SK-N-SH treated with all-trans-retinoic acid at 6 μM for 48 hours (cell line): ENCODE data around the gene MID1.

Source experiments
- ATAC-seq: fragments of 200-7000 bp; cut with Tn5 transposase; 3 replicates; pipeline ENCODE4 v1.9.1; 2020; ENCODE audit warnings: mild to moderate bottlenecking, moderate library complexity
- ARNTL ChIP-seq: fragments of 450-650 bp; formaldehyde crosslinking; IDR thresholded peaks from 2 replicates; pipeline ENCODE4 v1.5.0; 2020; ENCODE audit warnings: low read depth, mild to moderate bottlenecking, moderate library complexity, borderline replicate concordance
- BACH2 ChIP-seq: fragments of 250-450 bp; sonication (Bioruptor Pico); IDR thresholded peaks from 2 replicates; pipeline ENCODE4 v1.9.0; 2021; ENCODE audit warnings: mild to moderate bottlenecking, borderline replicate concordance
- CREB5 ChIP-seq: fragments of 250-450 bp; sonication (Bioruptor Pico); IDR thresholded peaks from 2 replicates; pipeline ENCODE4 v1.5.1; 2020; ENCODE audit warnings: low read depth, mild to moderate bottlenecking, moderate library complexity
- CSDC2 ChIP-seq: fragments of 250-450 bp; sonication (Bioruptor Pico); IDR thresholded peaks from 2 replicates; pipeline ENCODE4 v1.5.0; 2020; ENCODE audit warnings: mild to moderate bottlenecking, moderate library complexity
- CSRNP3 ChIP-seq: fragments of 250-450 bp; sonication (Bioruptor Pico); IDR thresholded peaks from 2 replicates; pipeline ENCODE4 v1.5.1; 2021; ENCODE audit warnings: mild to moderate bottlenecking, moderate library complexity
- GLIS3 ChIP-seq: fragments of 250-450 bp; sonication (Bioruptor Pico); IDR thresholded peaks from 2 replicates; pipeline ENCODE4 v1.5.0; 2020; ENCODE audit warnings: mild to moderate bottlenecking, moderate library complexity
- ISL1 ChIP-seq: fragments of 250-450 bp; sonication (Bioruptor Pico); IDR thresholded peaks from 2 replicates; pipeline ENCODE4 v2.1.2; 2022; ENCODE audit warnings: mild to moderate bottlenecking, moderate library complexity
- OSR1 ChIP-seq: fragments of 250-450 bp; sonication (Bioruptor Pico); IDR thresholded peaks from 2 replicates; pipeline ENCODE4 v1.8.0; 2022; ENCODE audit warnings: moderate library complexity, mild to moderate bottlenecking, inconsistent platforms
- PATZ1 ChIP-seq: fragments of 250-450 bp; sonication (Bioruptor Pico); IDR thresholded peaks from 2 replicates; pipeline ENCODE4 v1.8.0; 2020; ENCODE audit warnings: mild to moderate bottlenecking, moderate library complexity, borderline replicate concordance
- POU6F1 ChIP-seq: fragments of 250-450 bp; sonication (Bioruptor Pico); IDR thresholded peaks from 2 replicates; pipeline ENCODE4 v1.8.0; 2021; ENCODE audit warnings: low read depth, mild to moderate bottlenecking, moderate library complexity, borderline replicate concordance
- PPARA ChIP-seq: fragments of 250-450 bp; sonication (Bioruptor Pico); IDR thresholded peaks from 2 replicates; pipeline ENCODE4 v1.5.0; 2020; ENCODE audit warnings: mild to moderate bottlenecking, borderline replicate concordance
- RARB ChIP-seq: fragments of 250-450 bp; sonication (Bioruptor Pico); IDR thresholded peaks from 2 replicates; pipeline ENCODE4 v1.8.0; 2021; ENCODE audit warnings: mild to moderate bottlenecking, moderate library complexity
- SNAI2 ChIP-seq: fragments of 250-450 bp; sonication (Bioruptor Pico); IDR thresholded peaks from 2 replicates; pipeline ENCODE4 v1.5.0; 2020; ENCODE audit warnings: mild to moderate bottlenecking, moderate library complexity
- TOX ChIP-seq: fragments of 250-450 bp; sonication (Bioruptor Pico); IDR thresholded peaks from 2 replicates; pipeline ENCODE4 v1.8.0; 2021; ENCODE audit warnings: mild to moderate bottlenecking, moderate library complexity, borderline replicate concordance
- TSHZ2 ChIP-seq: fragments of 250-450 bp; sonication (Bioruptor Pico); IDR thresholded peaks from 2 replicates; pipeline ENCODE4 v1.5.0; 2020; ENCODE audit warnings: mild to moderate bottlenecking, moderate library complexity
- ZC3H10 ChIP-seq: fragments of 250-450 bp; sonication (Bioruptor Pico); IDR thresholded peaks from 2 replicates; pipeline ENCODE4 v1.5.1; 2021; ENCODE audit warnings: mild to moderate bottlenecking, moderate library complexity
- ZFP3 ChIP-seq: fragments of 250-450 bp; sonication (Bioruptor Pico); IDR thresholded peaks from 2 replicates; pipeline ENCODE4 v1.5.0; 2020; ENCODE audit warnings: mild to moderate bottlenecking, moderate library complexity
- ZFP30 ChIP-seq: fragments of 450-650 bp; formaldehyde crosslinking; IDR thresholded peaks from 2 replicates; pipeline ENCODE4 v1.5.0; 2022; ENCODE audit warnings: mild to moderate bottlenecking, moderate library complexity
- ZNF565 ChIP-seq: fragments of 450-650 bp; formaldehyde crosslinking; conservative IDR thresholded peaks from 2 replicates; pipeline ENCODE4 v1.5.0; 2020; ENCODE audit warnings: low read depth, mild to moderate bottlenecking, moderate library complexity
- ZNF70 ChIP-seq: fragments of 450-650 bp; formaldehyde crosslinking; IDR thresholded peaks from 2 replicates; pipeline ENCODE4 v1.5.0; 2020; ENCODE audit warnings: mild to moderate bottlenecking, moderate library complexity
- ZNF8 ChIP-seq: fragments of 450-650 bp; formaldehyde crosslinking; IDR thresholded peaks from 2 replicates; pipeline ENCODE4 v1.5.0; 2020; ENCODE audit warnings: mild to moderate bottlenecking, moderate library complexity

The MID1 gene

GRCh38 chrX:10628906-10629305 is 8.5 kb upstream of the MID1 start:
- ATAC-seq: no peak

GRCh38 chrX:10622197-10622596 is 1.8 kb upstream of the MID1 start:
- no peak for ATAC-seq
- TF ChIP-seq SNAI2 (CRISPR knock-in tag) (no peak), OSR1 (no peak), TOX (CRISPR knock-in tag) (no peak), ZNF8 (CRISPR knock-in tag) (no peak), ZFP3 (no peak), POU6F1 (CRISPR knock-in tag) (no peak), ZC3H10 (CRISPR knock-in tag) (no peak), ZFP30 (CRISPR knock-in tag) (no peak), CSDC2 (CRISPR knock-in tag) (no peak), BACH2 (CRISPR knock-in tag) (no peak), CREB5 (CRISPR knock-in tag) (no peak), PPARA (CRISPR knock-in tag) (no peak), ISL1 (CRISPR knock-in tag) (no peak), CSRNP3 (CRISPR knock-in tag) (no peak)

More at GRCh38 chrX:10628906-10629305, 8.5 kb upstream of the MID1 start:
- TF ChIP-seq ZNF8 (CRISPR knock-in tag) (no peak), OSR1 (no peak), CSRNP3 (CRISPR knock-in tag) (no peak), GLIS3 (CRISPR knock-in tag) (no peak), CSDC2 (CRISPR knock-in tag) (no peak), TSHZ2 (CRISPR knock-in tag) (no peak), ZC3H10 (CRISPR knock-in tag) (no peak), ZFP30 (CRISPR knock-in tag) (no peak), ARNTL (no peak), SNAI2 (CRISPR knock-in tag) (no peak), PPARA (CRISPR knock-in tag) (no peak), CREB5 (CRISPR knock-in tag) (no peak), ZNF565 (CRISPR knock-in tag) (no peak), RARB (CRISPR knock-in tag) (no peak), PATZ1 (no peak), ZNF70 (no peak)
